A673 (cell line): ENCODE data around the gene TGFBR3L. TPM values are rescaled to one million over a fixed set of nuclear protein-coding genes. Genes with fewer than 3 reads are reported as not detected.

Source experiments
- BruUV-seq: library from RNA; stranded (reverse); fragments of 400-500 nt; replicated peaks from 2 replicates; lab custom pipeline; 2021; lab: Mats Ljungman, UMichigan
- CTCF ChIA-PET: fragments of 300-600 bp; sonication (Branson Sonifier 250); formaldehyde crosslinking; loops from one replicate; lab custom pipeline; 2022; ENCODE audit warnings: antibody characterized with exemption; lab: Charles Lee
- POLR2A ChIA-PET: fragments of 300-600 bp; sonication (Branson Sonifier 250); formaldehyde crosslinking; loops from one replicate; lab custom pipeline; 2022; ENCODE audit warnings: antibody characterized with exemption; ENCODE audit not compliant: low non-redundant PET; lab: Charles Lee
- DNase-seq: peaks from one replicate; pipeline ENCODE4 v3.0.0-alpha.2; 2015; ENCODE audit warnings: low spot score
- H3K27ac ChIP-seq: fragments of 200-600 bp; sonication (generic); 2 replicates; pipeline ENCODE4 v1.5.1; 2016; ENCODE audit warnings: mixed run types, low read depth, mild to moderate bottlenecking, mixed read lengths, antibody characterized with exemption, low read length; ENCODE audit not compliant: poor library complexity, severe bottlenecking
- H3K27me3 ChIP-seq: fragments of 200-600 bp; sonication (generic); replicated peaks from 2 replicates; pipeline ENCODE4 v1.6.1; 2017; ENCODE audit warnings: mixed run types, low read depth, mild to moderate bottlenecking, mixed read lengths, antibody characterized with exemption, low read length; ENCODE audit not compliant: insufficient read depth, poor library complexity
- H3K36me3 ChIP-seq: fragments of 200-600 bp; sonication (generic); 2 replicates; pipeline ENCODE4 v1.6.1; 2016; ENCODE audit warnings: mixed run types, mild to moderate bottlenecking, mixed read lengths, antibody characterized with exemption, low read length; ENCODE audit not compliant: insufficient read depth, poor library complexity, severe bottlenecking
- H3K4me1 ChIP-seq: fragments of 200-600 bp; sonication (generic); 2 replicates; pipeline ENCODE4 v1.6.1; 2017; ENCODE audit warnings: mixed run types, mild to moderate bottlenecking, mixed read lengths, antibody characterized with exemption, low read length; ENCODE audit not compliant: insufficient read depth, poor library complexity, severe bottlenecking
- H3K4me3 ChIP-seq: fragments of 200-600 bp; sonication (generic); 2 replicates; pipeline ENCODE4 v1.5.1; 2016; ENCODE audit warnings: low read depth, mixed run types, mild to moderate bottlenecking, mixed read lengths, low read length; ENCODE audit not compliant: poor library complexity, severe bottlenecking
- H3K9me3 ChIP-seq: fragments of 200-600 bp; sonication (generic); 2 replicates; pipeline ENCODE4 v1.6.1; 2016; ENCODE audit warnings: mixed run types, low read depth, mild to moderate bottlenecking, mixed read lengths, antibody characterized with exemption, low read length; ENCODE audit not compliant: poor library complexity, severe bottlenecking
- CTCF ChIP-seq: fragments of 300-800, 200-600 bp; sonication (generic); conservative IDR thresholded peaks from 2 replicates; pipeline ENCODE4 v1.5.1; 2017; ENCODE audit warnings: low read depth, mild to moderate bottlenecking, antibody characterized with exemption, low read length, moderate library complexity, mixed read lengths
- EZH2 ChIP-seq: fragments of 200-600 bp; sonication (generic); IDR thresholded peaks from 2 replicates; pipeline ENCODE4 v1.6.1; 2017; ENCODE audit warnings: borderline replicate concordance, low read depth, mild to moderate bottlenecking, mixed read lengths, antibody characterized with exemption, low read length; ENCODE audit not compliant: poor library complexity, severe bottlenecking
- intact Hi-C: fragments of 100-400 bp; cut with micrococcal nuclease; formaldehyde crosslinking; loops from one replicate; pipeline ENCODE4 v1.10.0; 2022; ENCODE audit not compliant: unreplicated experiment
- total RNA-seq: library from RNA; stranded (reverse); gene quantifications from 2 replicates; pipeline ENCODE4 v1.2.3, GENCODE V29; 2021

The TGFBR3L gene
- total RNA-seq, 1 experiment from 2014 or later, result 1.6 TPM

DNA sequence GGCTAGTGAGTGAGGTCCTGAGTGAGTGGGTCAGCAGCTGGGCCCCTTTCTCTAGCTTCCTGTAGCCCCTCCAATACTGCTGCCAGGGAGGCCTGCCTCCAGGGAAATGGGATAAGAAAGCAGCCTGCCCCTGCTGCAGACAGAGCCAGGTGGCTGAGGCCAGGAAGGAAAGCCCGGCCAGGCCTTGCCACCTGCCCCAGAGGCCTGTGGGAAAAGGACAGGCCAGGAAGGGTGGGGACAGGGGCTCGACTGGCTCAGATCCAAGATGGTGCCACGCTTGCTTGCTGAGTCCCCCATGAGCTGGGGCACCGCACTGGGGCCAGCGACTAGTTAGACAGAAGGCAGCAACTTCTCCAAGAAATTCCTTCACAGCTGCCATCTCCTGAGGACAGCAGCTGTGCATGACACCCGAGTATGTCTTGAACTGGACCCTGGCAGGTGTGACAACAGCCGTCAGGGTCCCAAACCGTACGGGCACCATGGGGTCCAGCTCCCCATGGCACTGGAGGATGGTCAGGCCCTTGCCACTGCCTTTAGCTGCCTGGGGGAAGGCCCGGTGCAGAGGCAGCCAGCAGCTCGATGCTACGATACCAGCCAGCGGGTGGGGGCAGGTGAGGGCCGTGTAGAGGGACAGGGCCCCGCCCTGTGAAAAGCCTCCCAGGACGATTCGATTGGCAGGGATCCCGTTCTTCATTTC, 35.4 kb upstream of the TGFBR3L start:
- TF ChIP-seq EZH2 (no peak), CTCF (no peak)
- intact Hi-C loops, result no loop called here
- CTCF ChIA-PET, result no interaction called here
- Histone ChIP-seq H3K27me3 (no peaks in the 10 kb centered on the region), H3K27ac (no peak overlapping the region), H3K9me3 (no peaks in the 10 kb centered on the region), H3K4me3 (no peak overlapping the region), H3K36me3 (no peaks in the 10 kb centered on the region), H3K4me1 (no peaks in the 10 kb centered on the region)
- DNase-seq, result no peak
- BruUV-seq, result no TSS peak
- POLR2A ChIA-PET, result no interaction called here

- peak; percentile 37 for DNase-seq
- intact Hi-C loops, result no loop called here
- H3K27me3 ChIP-seq, result no peaks in the 10 kb centered on the region
- no peak for TF ChIP-seq CTCF
- no peak for TF ChIP-seq EZH2
- H3K9me3 ChIP-seq, result no peaks in the 10 kb centered on the region
- no peaks in the 10 kb centered on the region for H3K36me3 ChIP-seq
- no peak overlapping the region for H3K27ac ChIP-seq
- H3K4me3 ChIP-seq, result no peak overlapping the region
- ChIA-PET CTCF (no interaction called here), POLR2A (no interaction called here)
- H3K4me1 ChIP-seq, result no peaks in the 10 kb centered on the region
- BruUV-seq, result no TSS peak
Measured at GRCh38 chr19:7879836-7880235, 34.8 kb upstream of the TGFBR3L start.

GRCh38 chr19:7881910-7882309, 32.7 kb upstream of the TGFBR3L start:
- POLR2A ChIA-PET, result no interaction called here
- BruUV-seq, result no TSS peak
- Histone ChIP-seq H3K9me3 (no peaks in the 10 kb centered on the region), H3K4me3 (no peak overlapping the region), H3K4me1 (no peaks in the 10 kb centered on the region), H3K27ac (no peak overlapping the region), H3K36me3 (no peaks in the 10 kb centered on the region), H3K27me3 (no peaks in the 10 kb centered on the region)
- TF ChIP-seq EZH2 (no peak), CTCF (no peak)
- CTCF ChIA-PET, result no interaction called here
- intact Hi-C loops, result no loop called here
- DNase-seq, result no peak
